SU-DHL-6 (cell line): ENCODE data around the gene RNF152.

Source experiments
- H2AFZ ChIP-seq: fragments of 200-600 bp; sonication (generic); 2 replicates; pipeline ENCODE4 v1.6.1; 2014; ENCODE audit warnings: low read depth, mild to moderate bottlenecking, moderate library complexity, mixed read lengths, antibody characterized with exemption, low read length; ENCODE audit not compliant: severe bottlenecking
- H3F3A ChIP-seq: fragments of 200-600 bp; shearing (Covaris generic); 2 replicates; pipeline ENCODE4 v1.6.0; 2016; ENCODE audit warnings: antibody characterized with exemption, mild to moderate bottlenecking; ENCODE audit not compliant: insufficient read depth
- H3K27ac ChIP-seq: fragments of 200-600 bp; sonication (generic); 2 replicates; pipeline ENCODE4 v1.5.1; 2016; ENCODE audit warnings: low read depth, mild to moderate bottlenecking, low read length, moderate library complexity, mixed read lengths
- H3K27me3 ChIP-seq: fragments of 200-600 bp; sonication (generic), shearing (Covaris generic); 2 replicates; pipeline ENCODE4 v1.6.0; 2014; ENCODE audit warnings: mild to moderate bottlenecking, low read length
- H3K36me3 ChIP-seq: fragments of 200-600 bp; sonication (generic); 2 replicates; pipeline ENCODE4 v1.6.1; 2014; ENCODE audit warnings: mild to moderate bottlenecking, low read length, mixed read lengths
- H3K4me2 ChIP-seq: fragments of 300-600, 200-600 bp; shearing (Covaris generic), sonication (generic); 2 replicates; pipeline ENCODE4 v1.6.0; 2014; ENCODE audit warnings: low read length, low read depth, mild to moderate bottlenecking; ENCODE audit not compliant: poor library complexity, severe bottlenecking
- H3K4me3 ChIP-seq: fragments of 200-600 bp; sonication (generic); 2 replicates; pipeline ENCODE4 v1.5.1; 2014; ENCODE audit warnings: antibody characterized with exemption, low read length, mild to moderate bottlenecking, mixed read lengths; ENCODE audit not compliant: insufficient read depth, poor library complexity, severe bottlenecking
- H3K79me2 ChIP-seq: fragments of 200-600 bp; sonication (generic); 2 replicates; pipeline ENCODE4 v1.6.1; 2014; ENCODE audit warnings: mild to moderate bottlenecking, low read length, moderate library complexity; ENCODE audit not compliant: insufficient read depth
- H3K9ac ChIP-seq: fragments of 200-600 bp; sonication (generic); 2 replicates; pipeline ENCODE4 v1.7.0; 2014; ENCODE audit warnings: mild to moderate bottlenecking, low read length
- H3K9me2 ChIP-seq: fragments of 200-600 bp; sonication (generic); replicated peaks from 2 replicates; pipeline ENCODE4 v1.6.1; 2014; ENCODE audit warnings: low read length; ENCODE audit not compliant: insufficient read depth
- H3K9me3 ChIP-seq: fragments of 200-600 bp; sonication (generic); 2 replicates; pipeline ENCODE4 v1.6.1; 2014; ENCODE audit warnings: low read length, mixed read lengths; ENCODE audit not compliant: insufficient read depth
- H4K20me1 ChIP-seq: fragments of 200-600 bp; sonication (generic); 2 replicates; pipeline ENCODE4 v1.6.1; 2014; ENCODE audit warnings: low read depth, mild to moderate bottlenecking, antibody characterized with exemption, low read length, moderate library complexity, mixed read lengths
- CTCF ChIP-seq: fragments of 200-600 bp; sonication (generic); IDR thresholded peaks from one replicate; pipeline ENCODE4 v1.5.1; 2017; ENCODE audit warnings: antibody characterized with exemption, mild to moderate bottlenecking, low read length, moderate library complexity; ENCODE audit not compliant: insufficient read depth, poor library complexity, severe bottlenecking
- EZH2phosphoT487 ChIP-seq: fragments of 200-600 bp; sonication (generic), shearing (Covaris generic); conservative IDR thresholded peaks from 2 replicates; pipeline ENCODE4 v1.6.1; 2018; ENCODE audit warnings: mild to moderate bottlenecking, antibody characterized with exemption, low read length, moderate library complexity, mixed read lengths

RNF152 gene

GRCh38 chr18:61921621-61922235 is 28.9 kb upstream of the RNF152 start:
- H3K9ac ChIP-seq, result no peak overlapping the region
- H3K9me2 ChIP-seq, result no peaks in the 10 kb centered on the region
- no peaks in the 10 kb centered on the region for H3K9me3 ChIP-seq
- no peaks in the 10 kb centered on the region for H3K27me3 ChIP-seq
- H3K27ac ChIP-seq, result no peak overlapping the region
- TF ChIP-seq CTCF (no peak), EZH2phosphoT487 (no peak)
- H3F3A ChIP-seq, result no peaks in the 10 kb centered on the region
- no peaks in the 10 kb centered on the region for H3K36me3 ChIP-seq
- H4K20me1 ChIP-seq, result no peaks in the 10 kb centered on the region
- H3K4me3 ChIP-seq, result no peak overlapping the region
- H2AFZ ChIP-seq, result no peak overlapping the region
- H3K4me2 ChIP-seq, result no peak overlapping the region
- H3K79me2 ChIP-seq, result no peaks in the 10 kb centered on the region

GRCh38 chr18:61917818-61918217 is 25.0 kb upstream of the RNF152 start:
- TF ChIP-seq EZH2phosphoT487 (no peak), CTCF (no peak)
- H3K36me3 ChIP-seq, result no peaks in the 10 kb centered on the region
- no peaks in the 10 kb centered on the region for H3K9me3 ChIP-seq
- no peaks in the 10 kb centered on the region for H4K20me1 ChIP-seq
- H3K27ac ChIP-seq, result no peak overlapping the region
- H3K27me3 ChIP-seq, result no peaks in the 10 kb centered on the region
- H2AFZ ChIP-seq, result no peak overlapping the region
- H3K4me3 ChIP-seq, result no peak overlapping the region
- no peak overlapping the region for H3K9ac ChIP-seq
- H3K4me2 ChIP-seq, result no peak overlapping the region
- H3K79me2 ChIP-seq, result no peaks in the 10 kb centered on the region
- no peaks in the 10 kb centered on the region for H3K9me2 ChIP-seq
- no peaks in the 10 kb centered on the region for H3F3A ChIP-seq

- H4K20me1 ChIP-seq, result no peaks in the 10 kb centered on the region
- H3K9ac ChIP-seq, result no peak overlapping the region
- no peaks in the 10 kb centered on the region for H3K9me3 ChIP-seq
- H3K9me2 ChIP-seq, result no peaks in the 10 kb centered on the region
- no peaks in the 10 kb centered on the region for H3K27me3 ChIP-seq
- no peaks in the 10 kb centered on the region for H3K79me2 ChIP-seq
- no peak overlapping the region for H3K4me3 ChIP-seq
- H3K36me3 ChIP-seq, result no peaks in the 10 kb centered on the region
- H3K27ac ChIP-seq, result no peak overlapping the region
- no peak overlapping the region for H3K4me2 ChIP-seq
- TF ChIP-seq CTCF, result no peak
- TF ChIP-seq EZH2phosphoT487, result no peak
- H3F3A ChIP-seq, result no peaks in the 10 kb centered on the region
- H2AFZ ChIP-seq, result no peak overlapping the region
Observed at GRCh38 chr18:61912476-61912875, 19.7 kb upstream of the RNF152 start.

GRCh38 chr18:61910101-61910500 is 17.3 kb upstream of the RNF152 start:
- Histone ChIP-seq H3K36me3 (no peaks in the 10 kb centered on the region), H3K27me3 (no peaks in the 10 kb centered on the region), H3K9me2 (no peaks in the 10 kb centered on the region), H3K4me3 (no peak overlapping the region), H3K9me3 (no peaks in the 10 kb centered on the region), H3K4me2 (no peak overlapping the region), H3K9ac (no peak overlapping the region), H3K79me2 (no peaks in the 10 kb centered on the region), H3K27ac (no peak overlapping the region), H2AFZ (no peak overlapping the region), H3F3A (no peaks in the 10 kb centered on the region), H4K20me1 (no peaks in the 10 kb centered on the region)
- TF ChIP-seq EZH2phosphoT487, result no peak
- no peak for TF ChIP-seq CTCF
